Ovary (tissue), 3 donors: ENCODE data around the gene ABCA13.

ENCODE experiments used
- POLR2A ChIP-seq: fragments of 450-650 bp; IDR thresholded peaks from one replicate; pipeline ENCODE4 v1.6.1; 2017; ENCODE audit warnings: antibody characterized with exemption, mild to moderate bottlenecking, moderate library complexity
- TF ChIP-seq, protein P1 (sequence below), 3 donors: fragments of 450-650 bp in 2 of 3; fragments of 200-600 bp in 1 of 3; IDR thresholded peaks; one replicate each; pipeline versions ENCODE4 v1.5.1 to v1.8.0; 2016 to 2022; ENCODE audit warnings: antibody characterized with exemption in 3 of 3, mild to moderate bottlenecking in 1 of 3
- donor health status: DM: no; HTN: no; CAD: no.

DNA sequence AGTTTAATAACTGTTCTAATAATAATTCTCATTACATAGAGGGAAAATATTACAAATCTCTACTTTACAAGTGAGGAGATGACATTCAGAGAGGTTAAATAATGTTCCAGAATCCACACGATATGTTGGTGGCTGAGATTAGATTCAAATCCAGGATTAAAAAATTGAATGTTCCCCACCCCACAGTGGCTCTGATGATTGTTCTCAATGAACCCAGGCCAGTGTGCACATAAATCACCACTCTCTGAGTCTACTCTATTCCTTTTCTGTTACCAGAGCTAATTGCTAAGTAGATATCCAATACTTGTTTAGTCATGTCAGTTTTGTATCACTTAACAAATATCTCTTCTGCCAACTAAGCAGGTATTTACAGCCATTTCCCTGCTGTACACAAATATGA, 281.0 kb downstream of the ABCA13 start:
- TF ChIP-seq, protein P1, sequence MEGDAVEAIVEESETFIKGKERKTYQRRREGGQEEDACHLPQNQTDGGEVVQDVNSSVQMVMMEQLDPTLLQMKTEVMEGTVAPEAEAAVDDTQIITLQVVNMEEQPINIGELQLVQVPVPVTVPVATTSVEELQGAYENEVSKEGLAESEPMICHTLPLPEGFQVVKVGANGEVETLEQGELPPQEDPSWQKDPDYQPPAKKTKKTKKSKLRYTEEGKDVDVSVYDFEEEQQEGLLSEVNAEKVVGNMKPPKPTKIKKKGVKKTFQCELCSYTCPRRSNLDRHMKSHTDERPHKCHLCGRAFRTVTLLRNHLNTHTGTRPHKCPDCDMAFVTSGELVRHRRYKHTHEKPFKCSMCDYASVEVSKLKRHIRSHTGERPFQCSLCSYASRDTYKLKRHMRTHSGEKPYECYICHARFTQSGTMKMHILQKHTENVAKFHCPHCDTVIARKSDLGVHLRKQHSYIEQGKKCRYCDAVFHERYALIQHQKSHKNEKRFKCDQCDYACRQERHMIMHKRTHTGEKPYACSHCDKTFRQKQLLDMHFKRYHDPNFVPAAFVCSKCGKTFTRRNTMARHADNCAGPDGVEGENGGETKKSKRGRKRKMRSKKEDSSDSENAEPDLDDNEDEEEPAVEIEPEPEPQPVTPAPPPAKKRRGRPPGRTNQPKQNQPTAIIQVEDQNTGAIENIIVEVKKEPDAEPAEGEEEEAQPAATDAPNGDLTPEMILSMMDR (IDR thresholded peaks at IDR 0.05): no peak
- no peak for TF ChIP-seq POLR2A
